ENCODE data around the gene PTPRR.

Gene PTPRR

GRCh38 chr12:70592664-70593063 lies 327.9 kb downstream of the PTPRR start:
- TF ChIP-seq CTCF (IDR thresholded peaks at IDR 0.05; ENCODE audit: low read depth, low read length), result no peak
- no peak for DNase-seq (ENCODE audit: extremely low read depth, low read depth)

- no peak for DNase-seq (ENCODE audit: extremely low read depth, low read depth)
- no peak for TF ChIP-seq CTCF (IDR thresholded peaks at IDR 0.05; ENCODE audit: low read depth, low read length)
These were observed 329.9 kb downstream of the PTPRR start for GRCh38 chr12:70590549-70591226.

DNA sequence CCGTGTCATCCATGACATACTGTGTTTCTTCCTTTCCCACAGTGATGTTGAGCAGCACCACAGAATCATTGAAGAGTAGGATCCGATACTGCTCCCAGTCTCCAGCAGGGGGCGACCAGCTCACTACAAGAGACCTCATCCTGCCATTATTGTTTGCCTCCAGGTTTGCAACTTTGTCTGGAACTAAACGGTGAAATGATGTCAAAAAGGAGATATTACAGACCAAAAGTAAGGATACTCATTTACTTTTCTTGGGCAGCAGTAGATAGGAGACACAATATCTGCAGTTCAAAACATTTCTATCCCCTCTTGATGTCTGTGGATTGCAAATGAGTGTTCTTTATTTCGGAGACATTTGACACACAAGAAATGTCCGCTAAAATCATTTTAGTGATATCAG lies 330.5 kb downstream of the PTPRR start:
- peak; percentile 98 for TF ChIP-seq CTCF (IDR thresholded peaks at IDR 0.05; ENCODE audit: low read depth, low read length)
- peak; percentile 54 for DNase-seq (ENCODE audit: extremely low read depth, low read depth)

Data from AG09319 (cell line).